A673 (cell line): ENCODE data around the gene CDH26. TPM values are rescaled to one million over a fixed set of nuclear protein-coding genes. Genes with fewer than 3 reads are reported as not detected.
A peak's percentile ranks its signal among the peaks of the same experiment; 100 is the strongest.

ENCODE experiments used
- BruUV-seq: library from RNA; stranded (reverse); fragments of 400-500 nt; replicated peaks from 2 replicates; lab custom pipeline; 2021; lab: Mats Ljungman, UMichigan
- CTCF ChIA-PET: fragments of 300-600 bp; sonication (Branson Sonifier 250); formaldehyde crosslinking; loops from one replicate; lab custom pipeline; 2022; ENCODE audit warnings: antibody characterized with exemption; lab: Charles Lee
- POLR2A ChIA-PET: fragments of 300-600 bp; sonication (Branson Sonifier 250); formaldehyde crosslinking; loops from one replicate; lab custom pipeline; 2022; ENCODE audit warnings: antibody characterized with exemption; ENCODE audit not compliant: low non-redundant PET; lab: Charles Lee
- DNase-seq: peaks from one replicate; pipeline ENCODE4 v3.0.0-alpha.2; 2015; ENCODE audit warnings: low spot score
- H3K27ac ChIP-seq: fragments of 200-600 bp; sonication (generic); 2 replicates; pipeline ENCODE4 v1.5.1; 2016; ENCODE audit warnings: mixed run types, low read depth, mild to moderate bottlenecking, mixed read lengths, antibody characterized with exemption, low read length; ENCODE audit not compliant: poor library complexity, severe bottlenecking
- H3K27me3 ChIP-seq: fragments of 200-600 bp; sonication (generic); replicated peaks from 2 replicates; pipeline ENCODE4 v1.6.1; 2017; ENCODE audit warnings: mixed run types, low read depth, mild to moderate bottlenecking, mixed read lengths, antibody characterized with exemption, low read length; ENCODE audit not compliant: insufficient read depth, poor library complexity
- H3K36me3 ChIP-seq: fragments of 200-600 bp; sonication (generic); 2 replicates; pipeline ENCODE4 v1.6.1; 2016; ENCODE audit warnings: mixed run types, mild to moderate bottlenecking, mixed read lengths, antibody characterized with exemption, low read length; ENCODE audit not compliant: insufficient read depth, poor library complexity, severe bottlenecking
- H3K4me1 ChIP-seq: fragments of 200-600 bp; sonication (generic); 2 replicates; pipeline ENCODE4 v1.6.1; 2017; ENCODE audit warnings: mixed run types, mild to moderate bottlenecking, mixed read lengths, antibody characterized with exemption, low read length; ENCODE audit not compliant: insufficient read depth, poor library complexity, severe bottlenecking
- H3K4me3 ChIP-seq: fragments of 200-600 bp; sonication (generic); 2 replicates; pipeline ENCODE4 v1.5.1; 2016; ENCODE audit warnings: low read depth, mixed run types, mild to moderate bottlenecking, mixed read lengths, low read length; ENCODE audit not compliant: poor library complexity, severe bottlenecking
- H3K9me3 ChIP-seq: fragments of 200-600 bp; sonication (generic); 2 replicates; pipeline ENCODE4 v1.6.1; 2016; ENCODE audit warnings: mixed run types, low read depth, mild to moderate bottlenecking, mixed read lengths, antibody characterized with exemption, low read length; ENCODE audit not compliant: poor library complexity, severe bottlenecking
- EZH2 ChIP-seq: fragments of 200-600 bp; sonication (generic); IDR thresholded peaks from 2 replicates; pipeline ENCODE4 v1.6.1; 2017; ENCODE audit warnings: borderline replicate concordance, low read depth, mild to moderate bottlenecking, mixed read lengths, antibody characterized with exemption, low read length; ENCODE audit not compliant: poor library complexity, severe bottlenecking
- intact Hi-C: fragments of 100-400 bp; cut with micrococcal nuclease; formaldehyde crosslinking; loops from one replicate; pipeline ENCODE4 v1.10.0; 2022; ENCODE audit not compliant: unreplicated experiment
- total RNA-seq: library from RNA; stranded (reverse); gene quantifications from 2 replicates; pipeline ENCODE4 v1.2.3, GENCODE V29; 2021
- TF ChIP-seq, protein P1 (sequence below): fragments of 300-800, 200-600 bp; sonication (generic); conservative IDR thresholded peaks from 2 replicates; pipeline ENCODE4 v1.5.1; 2017; ENCODE audit warnings: low read depth, mild to moderate bottlenecking, antibody characterized with exemption, low read length, moderate library complexity, mixed read lengths

Gene CDH26
- total RNA-seq, 1 experiment from 2014 or later = 0.58 TPM

GRCh38 chr20:59944726-59945125 lies 13.5 kb upstream of the CDH26 start:
- Histone ChIP-seq H3K36me3 (peaks cover 28% of the 10 kb centered on the region), H3K4me3 (no peak overlapping the region), H3K27me3 (no peaks in the 10 kb centered on the region), H3K9me3 (no peaks in the 10 kb centered on the region), H3K4me1 (peaks cover 20% of the 10 kb centered on the region), H3K27ac (no peak overlapping the region)
- intact Hi-C loops = no loop called here
- BruUV-seq = no TSS peak
- no peak for DNase-seq
- TF ChIP-seq EZH2 = no peak
- TF ChIP-seq, protein P1, sequence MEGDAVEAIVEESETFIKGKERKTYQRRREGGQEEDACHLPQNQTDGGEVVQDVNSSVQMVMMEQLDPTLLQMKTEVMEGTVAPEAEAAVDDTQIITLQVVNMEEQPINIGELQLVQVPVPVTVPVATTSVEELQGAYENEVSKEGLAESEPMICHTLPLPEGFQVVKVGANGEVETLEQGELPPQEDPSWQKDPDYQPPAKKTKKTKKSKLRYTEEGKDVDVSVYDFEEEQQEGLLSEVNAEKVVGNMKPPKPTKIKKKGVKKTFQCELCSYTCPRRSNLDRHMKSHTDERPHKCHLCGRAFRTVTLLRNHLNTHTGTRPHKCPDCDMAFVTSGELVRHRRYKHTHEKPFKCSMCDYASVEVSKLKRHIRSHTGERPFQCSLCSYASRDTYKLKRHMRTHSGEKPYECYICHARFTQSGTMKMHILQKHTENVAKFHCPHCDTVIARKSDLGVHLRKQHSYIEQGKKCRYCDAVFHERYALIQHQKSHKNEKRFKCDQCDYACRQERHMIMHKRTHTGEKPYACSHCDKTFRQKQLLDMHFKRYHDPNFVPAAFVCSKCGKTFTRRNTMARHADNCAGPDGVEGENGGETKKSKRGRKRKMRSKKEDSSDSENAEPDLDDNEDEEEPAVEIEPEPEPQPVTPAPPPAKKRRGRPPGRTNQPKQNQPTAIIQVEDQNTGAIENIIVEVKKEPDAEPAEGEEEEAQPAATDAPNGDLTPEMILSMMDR = no peak
- CTCF ChIA-PET = no interaction called here
- POLR2A ChIA-PET = no interaction called here

DNA sequence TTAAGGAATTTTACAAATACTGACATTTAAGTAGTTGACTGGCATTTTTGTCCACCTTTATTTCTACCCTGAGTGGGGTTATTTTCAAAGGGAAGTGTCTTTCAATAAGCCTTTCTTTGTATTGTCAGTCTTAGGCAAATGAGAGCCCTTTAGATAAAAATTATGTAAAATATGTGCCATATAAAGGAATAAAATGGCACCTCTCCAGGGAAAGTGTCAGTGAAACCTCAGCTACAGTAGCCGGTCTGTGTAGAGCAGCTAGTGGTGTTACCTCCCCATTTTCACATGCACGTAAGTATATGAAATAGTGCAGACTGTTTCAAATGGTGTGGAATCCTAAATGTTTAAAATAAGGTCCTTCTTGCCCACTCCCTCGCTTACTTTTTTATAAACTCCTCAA lies 13.0 kb upstream of the CDH26 start:
- ChIA-PET CTCF (no interaction called here), POLR2A (no interaction called here)
- peak overlapping the region; percentile 53 for H3K27ac ChIP-seq
- no peak overlapping the region for H3K4me3 ChIP-seq
- TF ChIP-seq, protein P1 = no peak
- no peak for TF ChIP-seq EZH2
- H3K9me3 ChIP-seq = no peaks in the 10 kb centered on the region
- BruUV-seq = no TSS peak
- H3K36me3 ChIP-seq = peaks cover 28% of the 10 kb centered on the region
- peak; percentile 14 for DNase-seq
- peaks cover 20% of the 10 kb centered on the region for H3K4me1 ChIP-seq
- intact Hi-C loops = no loop called here
- no peaks in the 10 kb centered on the region for H3K27me3 ChIP-seq

DNA sequence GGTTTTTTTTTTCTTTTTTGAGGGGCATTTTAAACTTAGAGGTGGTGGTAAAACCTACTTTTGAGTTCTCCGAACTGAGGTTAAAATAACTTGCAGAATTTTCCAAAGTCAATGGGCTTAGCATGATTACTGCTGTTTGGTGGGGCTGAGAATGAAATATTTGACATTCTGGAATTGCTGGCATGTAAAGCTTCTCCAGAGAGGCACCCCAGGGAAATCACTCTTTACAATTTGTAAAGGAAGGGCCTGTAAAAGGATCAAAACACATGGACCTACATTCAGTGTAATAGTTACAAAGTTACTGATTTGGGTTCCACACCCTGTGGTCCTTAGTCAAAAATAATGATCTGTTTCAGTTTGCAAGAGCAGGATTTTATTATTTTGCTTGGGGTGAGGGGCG lies 12.5 kb upstream of the CDH26 start:
- peaks cover 28% of the 10 kb centered on the region for H3K36me3 ChIP-seq
- POLR2A ChIA-PET = no interaction called here
- peak overlapping the region; percentile 53 for H3K27ac ChIP-seq
- no peaks in the 10 kb centered on the region for H3K9me3 ChIP-seq
- no TSS peak for BruUV-seq
- peak; percentile 12 for DNase-seq
- no peaks in the 10 kb centered on the region for H3K27me3 ChIP-seq
- TF ChIP-seq EZH2 = no peak
- TF ChIP-seq, protein P1 = no peak
- H3K4me1 ChIP-seq = peaks cover 20% of the 10 kb centered on the region
- H3K4me3 ChIP-seq = no peak overlapping the region
- CTCF ChIA-PET = interaction anchor here (1.2 kb wide), 1 partner anchor 10 kb away, joined by 3 read pairs; no protein-coding TSS in a partner anchor
- intact Hi-C loops = no loop called here
